NCI-H69 (cell line): Measurements from ENCODE around the gene OTUD3.
"Not testable (repeated sequence)": the region's sequence is repeated elsewhere in the genome, so short reads cannot be mapped to it uniquely, and the experiment has no call there.

Experiments
- DNase-seq: peaks from one replicate; lab custom pipeline; 2025; lab: John Stamatoyannopoulos, UW

OTUD3 gene

DNA sequence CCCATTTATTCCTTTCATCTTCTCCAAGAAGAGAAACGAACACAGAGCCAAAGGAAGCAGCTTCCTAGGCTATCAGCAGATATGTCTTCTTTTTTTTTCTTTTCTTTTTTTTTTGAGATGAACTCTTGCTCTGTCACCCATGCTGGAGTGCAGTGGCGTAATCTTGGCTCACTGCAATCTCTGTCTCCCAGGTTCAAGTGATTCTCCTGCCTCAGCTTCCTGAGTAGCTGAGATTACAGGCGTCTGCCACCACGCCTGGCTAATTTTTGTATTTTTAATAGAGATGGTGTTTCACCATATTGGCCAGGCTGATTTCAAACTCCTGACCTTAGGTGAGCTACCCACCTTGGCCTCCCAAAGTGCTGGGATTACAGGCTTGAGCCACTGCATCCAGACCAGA, 13.6 kb upstream of the OTUD3 start:
- DNase-seq: not testable (repeated sequence)

DNA sequence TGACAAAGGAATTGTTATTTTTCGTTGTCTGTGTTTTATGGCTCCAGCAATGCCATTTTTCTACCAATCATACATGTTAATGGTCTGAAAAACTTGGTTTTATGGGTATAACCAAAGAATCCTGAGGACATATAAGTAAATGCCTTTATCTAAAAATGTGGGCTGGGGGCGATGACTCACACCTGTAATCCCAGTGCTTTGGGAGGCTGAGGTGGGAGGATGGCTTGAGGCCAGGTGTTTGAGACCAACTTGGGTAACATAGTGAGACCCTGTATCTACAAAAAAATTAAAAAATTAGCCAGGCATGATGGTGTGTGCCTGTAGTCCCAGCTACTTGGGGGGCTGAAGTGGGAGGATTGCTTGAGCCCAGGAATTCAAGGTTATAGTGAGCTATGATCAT, 12.7 kb upstream of the OTUD3 start:
- not testable (repeated sequence) for DNase-seq

DNA sequence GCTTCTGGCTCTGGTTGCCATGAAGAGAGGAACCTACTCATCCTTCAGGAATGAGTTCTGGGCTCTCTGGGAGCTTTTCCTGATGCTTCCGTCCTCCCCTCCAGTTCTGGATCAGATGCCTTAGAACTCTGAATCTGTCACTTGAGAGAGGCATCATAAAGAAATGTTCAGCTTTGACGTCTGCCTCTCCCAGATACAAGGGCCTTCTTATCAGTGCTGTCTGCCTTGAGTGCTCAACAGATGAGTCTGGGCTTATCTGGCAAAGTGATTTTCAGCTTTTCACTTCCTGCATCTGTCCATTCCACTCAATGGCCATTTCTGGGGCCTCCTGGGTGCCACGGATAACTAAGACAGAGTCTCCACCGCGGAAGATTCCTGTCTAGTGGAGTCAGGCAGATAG, 12.3 kb upstream of the OTUD3 start:
- no peak for DNase-seq

DNA sequence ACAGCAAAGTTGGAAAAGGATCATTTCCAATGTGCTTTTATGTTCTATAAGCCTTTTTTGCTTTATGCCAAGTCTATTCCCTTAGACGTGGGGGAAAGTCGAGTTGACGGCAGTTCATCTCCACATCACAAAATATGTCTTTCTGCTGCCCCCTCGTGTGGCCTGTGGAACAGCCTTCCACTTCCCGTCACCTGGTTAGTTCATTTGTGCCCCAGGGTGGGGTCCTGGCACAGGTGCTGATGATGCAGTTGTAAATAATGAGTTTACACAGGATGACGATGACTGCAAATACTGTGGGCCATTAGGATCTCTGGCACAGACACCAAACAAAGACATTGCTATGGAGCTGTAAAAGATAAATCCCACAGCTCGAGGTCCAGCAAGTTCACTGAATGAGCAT, 10.0 kb upstream of the OTUD3 start:
- DNase-seq: peak; percentile 85

DNA sequence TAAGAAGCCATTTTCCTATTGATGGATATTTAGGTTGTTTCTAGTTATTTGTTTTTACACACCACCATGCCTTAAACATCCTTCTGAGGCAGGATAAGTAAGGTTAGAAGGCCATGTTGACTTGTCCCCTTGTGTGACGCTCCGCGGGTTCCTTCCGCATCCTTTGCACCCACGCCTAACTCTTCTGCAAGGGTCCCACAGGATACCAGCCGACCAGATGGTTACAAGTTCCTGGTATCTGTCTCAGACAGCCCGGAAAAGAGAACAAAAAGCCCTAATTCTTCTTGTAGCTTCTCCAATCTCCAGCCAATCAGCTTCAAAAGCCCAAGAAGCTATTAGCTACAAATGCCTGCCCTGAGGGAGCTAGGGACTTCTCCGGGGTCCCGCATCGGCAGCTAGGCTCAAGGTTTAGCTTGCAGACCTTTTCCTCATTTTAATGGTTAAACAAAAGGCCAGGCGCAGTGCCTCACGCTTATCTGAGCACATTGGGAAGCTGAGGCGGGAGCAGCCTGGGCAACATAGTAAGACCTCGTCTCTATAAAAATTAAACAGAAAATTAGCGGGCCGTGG, 4.9 kb upstream of the OTUD3 start:
- no peak for DNase-seq

DNA sequence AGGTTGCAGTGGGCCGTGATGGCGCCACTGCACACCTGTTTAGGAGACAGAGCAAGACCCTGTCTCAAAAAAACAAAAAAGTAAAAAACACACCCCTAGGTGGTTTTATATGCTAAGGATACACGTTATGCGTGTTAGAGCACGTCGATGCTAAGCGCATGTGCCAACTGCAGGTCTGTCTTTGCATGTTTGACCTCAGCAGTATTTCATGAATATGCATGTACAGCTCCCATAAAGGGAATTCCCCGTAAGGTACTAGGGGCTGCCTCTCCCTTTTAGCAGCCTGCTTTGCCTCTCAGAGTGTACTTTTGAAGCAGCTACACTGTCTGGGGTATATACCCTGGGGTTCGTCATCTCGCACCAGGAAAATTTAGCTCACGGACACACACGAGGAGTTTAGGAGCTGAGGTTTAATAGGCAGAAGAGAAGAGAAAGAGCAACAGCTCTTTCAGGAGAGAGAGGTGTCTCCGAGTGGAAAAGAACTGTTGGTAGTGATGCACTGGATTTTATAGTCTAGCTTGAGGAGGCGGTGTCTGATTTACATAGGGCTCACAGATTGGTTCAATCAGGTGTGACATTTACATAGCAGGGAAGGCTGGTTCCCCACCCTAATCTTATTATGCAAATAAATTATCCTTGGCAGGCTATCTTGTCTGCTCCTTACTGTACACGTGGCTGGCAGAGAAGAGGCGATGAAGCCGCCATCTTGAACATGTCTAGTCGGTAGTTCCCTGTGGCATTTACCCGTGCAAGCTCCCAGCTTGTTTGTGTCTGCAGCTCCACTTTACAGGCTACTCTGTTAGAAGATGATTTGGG, 4.2 kb upstream of the OTUD3 start:
- DNase-seq: peak; percentile 26

DNA sequence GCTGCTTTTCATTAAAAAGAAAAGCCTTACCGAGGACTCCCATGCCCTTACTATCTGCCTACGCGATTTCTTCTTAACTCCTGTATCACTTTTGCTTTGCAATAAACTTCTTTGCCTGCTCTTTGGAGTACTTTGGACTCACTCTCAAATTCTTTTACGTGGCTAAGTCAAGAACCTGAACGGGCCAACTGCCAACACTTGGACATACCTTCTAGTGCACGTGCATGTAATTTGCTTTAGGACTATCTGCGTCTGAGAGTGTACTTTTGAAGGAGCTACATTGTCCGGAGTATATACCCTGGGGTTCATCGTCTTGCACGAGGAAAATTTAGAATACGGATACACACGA, 3.6 kb upstream of the OTUD3 start:
- no peak for DNase-seq

DNA sequence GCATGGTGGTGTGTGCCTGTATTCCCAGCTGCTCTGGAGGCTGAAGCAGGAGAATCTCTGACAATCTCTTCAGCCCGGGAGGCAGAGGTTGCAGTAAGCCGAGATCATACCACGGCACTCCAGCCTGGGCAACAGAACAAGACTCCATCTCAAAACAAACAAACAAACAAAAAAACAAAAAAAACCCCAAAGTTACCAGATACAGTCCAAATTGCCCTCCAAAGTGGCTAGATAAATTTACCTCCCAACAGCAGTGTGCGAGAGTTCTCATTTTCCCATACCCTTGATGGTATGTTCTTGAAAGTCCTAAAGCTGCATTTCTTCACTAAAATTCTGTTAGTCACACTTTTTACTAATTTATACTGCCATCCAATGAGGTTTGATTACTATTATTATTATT, 3.0 kb upstream of the OTUD3 start:
- DNase-seq: no peak

DNA sequence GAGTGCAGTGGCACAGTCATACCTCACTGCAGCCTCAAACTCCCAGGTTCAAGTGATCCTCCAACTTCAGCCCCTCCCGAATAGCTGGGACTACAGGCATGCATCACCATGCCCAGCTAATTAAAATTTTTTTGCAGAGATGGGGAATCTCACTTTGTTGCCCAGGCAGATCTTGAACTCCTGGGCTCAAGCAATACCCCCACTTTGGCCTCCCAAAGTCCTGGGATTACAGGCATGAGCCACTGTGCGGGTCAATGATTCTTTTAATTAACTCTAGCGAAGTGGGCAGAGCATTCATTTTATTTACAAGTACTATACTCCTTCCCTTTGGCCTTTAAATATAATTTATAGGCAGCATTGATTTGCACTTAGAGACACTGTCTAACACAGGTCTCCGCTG, 2.5 kb upstream of the OTUD3 start:
- no peak for DNase-seq

DNA sequence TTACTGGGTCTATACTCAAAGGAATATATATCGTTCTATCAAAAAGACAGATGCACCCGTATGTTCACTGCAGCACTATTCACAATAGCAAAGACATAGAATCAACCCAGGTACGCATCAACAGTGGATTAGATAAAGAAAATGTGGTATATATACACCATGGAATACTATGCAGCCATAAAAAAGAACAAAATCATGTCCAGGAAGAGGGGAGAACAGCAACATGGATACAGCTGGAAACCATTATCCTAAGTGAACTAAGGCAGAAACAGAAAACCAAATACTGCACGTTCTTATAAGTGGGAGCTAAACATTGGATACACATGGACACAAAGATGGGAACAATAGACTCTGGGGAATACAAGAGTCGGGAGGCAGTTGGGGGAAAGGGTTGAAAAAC, 1.4 kb upstream of the OTUD3 start:
- not testable (repeated sequence) for DNase-seq

DNA sequence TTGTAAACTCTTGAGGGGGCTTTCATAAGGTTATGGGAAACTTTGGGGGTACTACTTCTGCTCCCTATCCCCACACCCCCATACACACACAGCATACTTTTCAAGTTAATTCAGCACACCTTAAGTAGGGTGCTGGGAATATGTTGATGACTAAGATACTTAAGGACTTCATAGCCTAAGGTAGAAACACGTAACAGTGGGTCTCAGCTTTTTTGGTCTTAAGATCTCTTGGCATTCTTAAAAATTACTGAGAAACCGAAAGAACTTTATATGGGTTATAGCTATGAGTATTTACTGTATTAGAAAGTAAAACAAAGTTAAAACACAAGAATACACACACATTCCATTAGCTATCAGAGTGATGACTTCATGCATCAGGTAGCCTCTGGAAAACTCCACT, 2.1 kb downstream of the OTUD3 start:
- no peak for DNase-seq

DNA sequence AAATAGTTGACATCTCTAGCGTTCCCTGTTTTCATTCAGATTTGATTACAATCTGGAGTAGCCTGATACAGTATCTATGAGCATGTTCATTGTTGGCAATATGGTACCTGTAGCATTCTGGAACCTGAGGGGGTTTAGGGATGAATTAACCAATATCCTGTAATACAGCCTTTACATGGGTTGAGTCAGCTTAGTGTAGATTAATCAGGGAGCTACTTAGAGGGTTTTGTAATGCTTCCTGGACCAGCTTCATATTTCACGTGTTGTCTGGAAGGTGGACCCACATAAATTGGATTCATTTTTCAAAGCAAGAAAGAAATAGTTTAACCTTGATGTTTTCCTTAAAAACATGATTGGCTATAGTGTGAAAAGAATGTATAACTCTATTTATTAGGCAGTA, 3.6 kb downstream of the OTUD3 start:
- no peak for DNase-seq

DNA sequence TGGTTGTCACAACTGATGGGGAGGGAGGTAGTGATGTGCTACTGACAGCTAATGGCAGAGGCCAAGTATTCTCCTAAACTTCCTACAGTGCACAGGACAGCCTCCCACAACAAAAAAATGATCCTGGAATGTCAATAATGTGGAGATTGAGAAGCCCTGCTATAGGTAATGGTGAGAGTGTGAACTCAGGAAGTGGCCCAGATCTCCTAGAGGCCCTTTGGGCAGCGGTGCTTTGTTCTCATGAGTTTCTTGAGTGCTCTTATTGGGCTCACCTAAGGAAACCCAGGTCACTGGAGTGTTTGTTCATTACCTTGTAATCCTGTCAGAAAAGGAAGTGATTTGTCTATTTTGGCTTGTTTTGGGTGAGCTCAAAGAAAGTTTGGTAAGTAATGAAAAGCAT, 5.9 kb downstream of the OTUD3 start:
- DNase-seq: no peak

DNA sequence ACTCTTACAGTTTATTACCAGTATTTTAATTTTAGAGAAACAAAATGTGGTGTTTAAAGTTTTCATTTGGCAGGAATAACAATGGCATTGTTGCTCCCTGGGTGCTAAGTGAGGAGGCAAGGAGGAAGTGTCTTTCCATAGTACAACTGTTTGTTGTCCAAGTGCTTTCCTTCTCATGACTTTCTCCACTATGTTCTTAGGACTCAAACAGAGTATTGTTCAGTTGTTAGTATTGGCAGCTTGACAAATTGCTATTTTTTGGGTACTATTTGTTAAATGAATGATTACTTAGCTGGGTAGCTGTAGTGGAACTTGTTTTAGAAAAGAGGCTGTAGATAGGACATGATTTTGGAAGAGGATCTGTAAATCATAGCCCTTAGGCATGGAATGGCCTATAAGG, 7.5 kb downstream of the OTUD3 start:
- DNase-seq: no peak

DNA sequence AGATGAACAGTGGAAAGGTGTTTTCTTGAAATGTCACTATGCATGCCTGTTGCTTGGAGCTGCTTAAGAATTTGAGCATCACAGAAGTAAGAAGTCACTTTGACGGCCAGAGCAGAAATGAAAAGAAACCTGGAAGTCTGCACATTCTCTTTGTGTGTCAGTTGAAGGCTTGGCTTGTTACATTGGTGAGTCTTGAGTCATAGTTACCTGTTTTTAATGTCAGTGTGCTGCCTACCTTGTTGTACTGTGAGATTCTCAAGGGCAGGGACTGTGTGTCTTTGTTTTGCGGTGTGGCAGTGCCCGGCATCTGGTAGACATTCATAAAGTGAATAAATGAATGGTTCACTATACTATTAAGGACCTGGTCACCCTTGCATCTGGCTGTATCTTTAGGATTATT, 9.9 kb downstream of the OTUD3 start:
- DNase-seq: no peak

DNA sequence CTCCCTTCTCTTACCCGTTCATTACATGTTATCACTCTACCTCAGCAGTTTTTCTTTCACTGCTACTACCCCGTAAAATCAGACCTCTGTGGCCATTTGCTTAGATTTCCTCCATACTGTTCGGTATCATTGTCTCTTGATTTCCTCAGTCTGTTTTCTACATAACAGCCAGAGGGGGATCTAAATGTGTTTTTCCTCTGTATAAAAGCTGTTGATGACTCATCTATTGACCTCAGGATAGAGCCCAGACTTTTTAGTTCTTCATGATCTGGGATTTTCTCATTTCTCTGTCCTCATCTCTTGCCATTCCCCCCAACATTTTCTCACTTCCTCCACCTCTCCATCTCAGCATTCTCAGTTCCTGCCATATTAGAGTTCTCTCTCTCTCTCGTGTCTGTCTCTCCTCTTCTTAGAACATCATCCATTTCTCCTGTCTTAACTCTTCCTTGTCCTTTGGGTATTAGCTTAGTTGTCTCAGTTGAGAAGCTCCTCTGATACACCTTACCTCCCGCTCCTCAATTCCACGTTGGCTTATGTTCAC, 10.5 kb downstream of the OTUD3 start:
- DNase-seq: no peak

DNA sequence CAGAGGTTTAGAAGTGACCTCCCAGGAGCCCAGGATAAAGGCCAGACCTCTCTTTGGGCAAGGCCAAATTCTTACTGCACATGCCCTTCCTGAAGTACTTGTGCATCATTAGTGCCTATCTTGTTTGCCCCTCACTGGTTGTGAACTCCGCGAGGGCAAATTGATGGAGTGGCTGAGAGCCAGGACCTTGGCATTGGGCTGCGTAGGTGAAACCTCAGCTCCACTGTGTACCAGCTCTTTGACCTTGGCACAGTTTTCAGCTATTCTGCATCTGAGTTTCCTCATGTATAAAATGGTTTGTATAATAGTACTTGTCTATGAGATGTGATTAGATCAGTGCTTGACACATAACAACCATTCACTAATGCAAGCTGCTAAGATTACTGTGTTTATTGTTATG, 11.5 kb downstream of the OTUD3 start:
- DNase-seq: no peak

DNA sequence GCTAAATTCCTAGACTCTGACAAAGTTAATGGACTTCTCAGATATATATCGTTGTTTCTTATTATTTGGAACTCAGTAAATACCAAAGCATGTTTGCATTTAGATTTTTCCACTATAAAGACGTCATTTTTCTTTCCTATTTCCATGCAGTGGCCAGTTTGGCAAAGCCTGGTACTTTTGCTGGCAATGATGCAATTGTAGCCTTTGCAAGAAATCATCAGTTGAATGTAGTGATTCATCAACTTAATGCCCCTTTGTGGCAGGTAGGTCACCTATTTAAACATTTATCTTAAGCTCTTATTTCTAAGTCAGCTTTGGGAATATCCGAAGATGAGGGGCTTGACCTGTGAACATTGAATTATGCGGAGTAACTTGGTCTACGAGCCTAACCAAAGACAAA, 12.0 kb downstream of the OTUD3 start:
- no peak for DNase-seq

DNA sequence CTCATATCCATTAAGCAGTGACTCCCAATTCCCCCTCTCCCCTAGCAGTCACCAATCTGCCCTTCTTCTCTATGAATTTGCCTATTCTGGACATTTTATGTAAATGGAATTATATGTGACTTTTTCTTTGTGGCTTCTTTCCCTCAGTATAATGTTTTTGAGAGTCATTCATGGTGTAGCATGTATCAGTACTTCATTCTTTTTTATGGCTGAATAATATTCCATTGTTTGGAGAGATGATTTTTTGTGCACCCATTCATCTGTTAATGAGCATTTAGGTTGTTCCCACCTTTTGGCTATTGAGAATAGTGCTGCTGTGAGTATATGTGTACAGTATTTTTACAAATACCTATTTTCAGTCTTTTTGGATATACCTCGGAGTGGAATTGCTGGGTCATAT, 19.5 kb downstream of the OTUD3 start:
- DNase-seq: no peak

DNA sequence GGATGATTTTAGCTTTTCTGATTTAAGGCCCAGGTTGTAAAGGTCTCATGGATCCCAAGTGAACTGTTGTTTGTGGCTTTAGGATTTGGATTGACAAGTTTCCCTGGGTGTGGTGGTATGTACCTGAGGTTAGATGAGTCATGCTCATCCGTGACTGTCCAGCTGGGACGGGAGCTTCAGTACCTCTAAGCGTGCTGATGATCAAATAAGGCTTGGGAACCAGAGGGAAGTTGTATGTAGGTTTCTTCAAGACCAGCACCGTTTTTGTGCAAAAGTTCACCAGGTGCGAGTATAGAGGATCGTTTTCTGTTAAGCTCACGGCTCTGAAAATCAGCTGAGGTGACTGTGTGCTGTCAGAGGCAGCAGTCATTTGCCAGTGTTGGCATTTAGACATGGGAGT, 21.4 kb downstream of the OTUD3 start:
- no peak for DNase-seq

DNA sequence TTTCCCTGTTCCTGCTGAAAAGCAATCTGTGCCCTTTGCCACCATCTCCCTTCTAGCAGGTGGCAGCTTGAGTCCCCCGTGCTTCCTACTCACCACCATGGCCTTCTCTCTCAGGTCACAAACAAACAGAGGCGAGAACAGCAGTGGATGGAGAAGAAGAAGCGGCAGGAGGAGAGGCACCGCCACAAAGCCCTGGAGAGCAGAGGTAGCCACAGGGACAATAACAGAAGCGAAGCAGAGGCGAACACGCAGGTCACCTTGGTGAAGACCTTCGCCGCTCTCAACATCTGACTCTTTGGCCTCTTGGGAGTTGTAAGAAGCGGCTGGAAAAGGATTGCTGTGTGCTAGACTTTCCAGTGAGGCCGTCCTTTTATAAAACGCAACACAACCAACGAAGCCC, 25.3 kb downstream of the OTUD3 start:
- no peak for DNase-seq

DNA sequence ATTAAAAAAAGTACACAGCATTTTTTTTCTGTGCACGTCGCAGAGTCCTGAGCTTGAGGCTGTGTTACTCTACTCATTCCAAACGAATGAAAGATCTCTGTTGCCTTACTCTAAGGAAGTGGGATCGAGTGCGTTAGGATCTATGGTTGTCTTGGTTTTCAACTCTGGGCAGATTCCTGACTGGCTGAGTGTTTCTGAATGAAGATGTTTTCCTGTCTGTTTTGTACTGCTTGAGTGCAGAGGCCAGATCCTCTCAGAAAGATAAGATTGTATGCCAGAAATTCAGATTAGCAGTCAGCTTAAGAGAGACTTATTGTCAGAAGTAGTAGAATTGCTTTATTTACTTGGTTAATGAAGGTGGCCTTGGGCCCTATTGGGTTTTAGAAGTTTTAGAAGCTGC, 27.2 kb downstream of the OTUD3 start:
- no peak for DNase-seq

DNA sequence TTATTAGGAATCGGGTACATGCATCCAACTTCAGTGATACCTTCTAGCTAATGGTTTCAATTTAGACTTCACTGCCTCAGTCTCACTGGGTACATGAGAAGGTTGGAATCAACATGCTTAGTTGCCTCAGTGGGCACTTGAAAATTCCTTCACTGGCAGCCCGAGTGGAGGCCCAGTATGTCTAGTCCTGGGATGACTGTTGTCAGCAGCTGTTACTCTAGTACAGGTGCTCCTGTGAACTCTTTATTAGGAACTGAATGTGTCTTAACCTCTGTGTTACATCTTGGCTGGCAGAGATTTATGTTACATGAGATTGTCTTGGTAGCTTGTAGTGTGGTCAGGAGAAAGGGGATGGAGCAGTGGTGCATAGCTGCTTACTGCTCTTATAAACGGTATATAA, 27.8 kb downstream of the OTUD3 start:
- DNase-seq: no peak

DNA sequence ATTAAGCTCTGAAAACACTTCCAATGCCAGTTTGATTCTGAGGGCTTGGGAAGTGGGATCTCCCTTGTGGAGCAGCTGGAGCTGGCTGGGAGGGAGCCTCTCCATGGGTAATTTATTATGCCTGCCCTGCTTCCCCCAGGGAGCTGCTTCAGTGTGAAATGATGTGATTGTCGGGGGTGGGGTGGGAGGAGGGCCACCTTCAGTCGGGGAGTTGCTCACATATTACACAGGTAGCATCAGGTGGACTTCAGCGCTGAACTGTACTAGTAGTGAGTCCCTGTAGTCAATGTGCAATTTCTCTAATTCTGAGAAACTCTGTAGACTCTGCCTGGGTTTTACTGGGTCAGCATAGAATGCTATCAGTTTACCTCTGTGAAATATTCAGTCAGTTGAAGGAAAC, 28.5 kb downstream of the OTUD3 start:
- no peak for DNase-seq
